Activated CD4-positive, alpha-beta memory T cell treated with anti-CD3 and anti-CD28 coated beads for 36 hours (primary cell): ENCODE results near the gene SPEM3. TPM values are rescaled to one million over a fixed set of nuclear protein-coding genes. Genes with fewer than 3 reads are reported as not detected.
"Not testable (repeated sequence)": the region's sequence is repeated elsewhere in the genome, so short reads cannot be mapped to it uniquely, and the experiment has no call there.

Experiments used
- CTCF ChIA-PET: fragments of 350-600 bp; sonication (Branson Sonifier 250); formaldehyde crosslinking; loops from one replicate; lab custom pipeline; 2021; ENCODE audit warnings: antibody characterized with exemption, inconsistent platforms; lab: Charles Lee
- POLR2A ChIA-PET: fragments of 350-600 bp; sonication (Branson Sonifier 250); formaldehyde crosslinking; loops from one replicate; lab custom pipeline; 2021; ENCODE audit warnings: antibody characterized with exemption; lab: Charles Lee
- DNase-seq: peaks from one replicate; pipeline ENCODE4 v3.0.0-alpha.2; 2020
- H3K27ac Mint-ChIP-seq: one replicate; pipeline ENCODE4 v1.8.0; 2021; ENCODE audit warnings: mixed read lengths
- H3K27me3 Mint-ChIP-seq: one replicate; pipeline ENCODE4 v1.8.0; 2021; ENCODE audit warnings: mixed read lengths
- H3K36me3 Mint-ChIP-seq: one replicate; pipeline ENCODE4 v1.8.0; 2021; ENCODE audit warnings: mixed read lengths
- H3K4me1 Mint-ChIP-seq: one replicate; pipeline ENCODE4 v1.8.0; 2021; ENCODE audit warnings: low read depth, mixed read lengths
- H3K4me3 Mint-ChIP-seq: one replicate; pipeline ENCODE4 v1.8.0; 2021; ENCODE audit warnings: mild to moderate bottlenecking, mixed read lengths
- H3K9me3 Mint-ChIP-seq: one replicate; pipeline ENCODE4 v1.8.0; 2021; ENCODE audit warnings: mixed read lengths
- intact Hi-C: fragments of 100-400 bp; cut with micrococcal nuclease; formaldehyde crosslinking; loops from one replicate; pipeline ENCODE4 v1.15.1; 2023
- total RNA-seq, 2 experiments: library from RNA; stranded (reverse); gene quantifications; one replicate each; pipeline ENCODE4 v1.2.3, GENCODE V29; 2021

Gene SPEM3
- total RNA-seq, 2 experiments from 2014 or later: not detected

GRCh38 chr17:7468804-7469389 is 40.2 kb downstream of the SPEM3 start:
- no peaks in the 10 kb centered on the region for H3K9me3 Mint-ChIP-seq
- peaks cover 13% of the 10 kb centered on the region for H3K4me1 Mint-ChIP-seq
- no peaks in the 10 kb centered on the region for H3K27me3 Mint-ChIP-seq
- no peak overlapping the region for H3K4me3 Mint-ChIP-seq
- ChIA-PET POLR2A (no interaction called here), CTCF (interaction anchor here (1.3 kb wide), 1 partner anchor 32 kb away, joined by 6 read pairs; no protein-coding TSS in a partner anchor)
- intact Hi-C loops: no loop called here
- H3K27ac Mint-ChIP-seq: no peak overlapping the region
- peaks cover 2% of the 10 kb centered on the region for H3K36me3 Mint-ChIP-seq
- DNase-seq: no peak

- H3K4me3 Mint-ChIP-seq, H3K9me3 Mint-ChIP-seq, H3K27me3 Mint-ChIP-seq, H3K27ac Mint-ChIP-seq, intact Hi-C loops, DNase-seq, H3K36me3 Mint-ChIP-seq, POLR2A ChIA-PET: not testable (repeated sequence)
- H3K4me1 Mint-ChIP-seq: peaks cover 13% of the 10 kb centered on the region
- CTCF ChIA-PET: interaction anchor here (1.7 kb wide), 1 partner anchor 33 kb away, joined by 8 read pairs; no protein-coding TSS in a partner anchor
Measured at GRCh38 chr17:7469843-7470242, 41.2 kb downstream of the SPEM3 start.

- ChIA-PET CTCF (interaction anchor here (1.4 to 1.7 kb wide), 2 partner anchors 34 to 90 kb away, joined by 4 to 8 read pairs; no protein-coding TSS in a partner anchor), POLR2A (interaction anchor here (0.7 kb wide), 1 partner anchor 15 kb away, joined by 3 read pairs; no protein-coding TSS in a partner anchor)
- DNase-seq, H3K36me3 Mint-ChIP-seq, H3K27ac Mint-ChIP-seq, H3K9me3 Mint-ChIP-seq, intact Hi-C loops, H3K27me3 Mint-ChIP-seq, H3K4me3 Mint-ChIP-seq: not testable (repeated sequence)
- H3K4me1 Mint-ChIP-seq: peaks cover 13% of the 10 kb centered on the region
Measured at GRCh38 chr17:7470457-7470973, 41.9 kb downstream of the SPEM3 start.

- no peak for DNase-seq
- ChIA-PET CTCF (interaction anchor here (1.4 kb wide), 1 partner anchor 89 kb away, joined by 4 read pairs; no protein-coding TSS in a partner anchor), POLR2A (no interaction called here)
- Mint-ChIP-seq H3K27ac (peak overlapping the region; percentile 20), H3K27me3 (no peaks in the 10 kb centered on the region), H3K36me3 (no peaks in the 10 kb centered on the region), H3K9me3 (no peaks in the 10 kb centered on the region), H3K4me1 (peaks cover 25% of the 10 kb centered on the region), H3K4me3 (no peak overlapping the region)
- intact Hi-C loops: no loop called here
Measured at GRCh38 chr17:7471729-7472128, 43.1 kb downstream of the SPEM3 start.

- CTCF ChIA-PET: interaction anchor here (1.6 to 6.2 kb wide), 2 partner anchors 38 to 119 kb away, joined by 4 to 54 read pairs; partner anchors contain the start of gene TMEM102
- POLR2A ChIA-PET, H3K4me3 Mint-ChIP-seq, H3K27me3 Mint-ChIP-seq, H3K27ac Mint-ChIP-seq, DNase-seq, intact Hi-C loops, H3K9me3 Mint-ChIP-seq, H3K36me3 Mint-ChIP-seq: not testable (repeated sequence)
- H3K4me1 Mint-ChIP-seq: peaks cover 44% of the 10 kb centered on the region
Measured at GRCh38 chr17:7474767-7475166, 46.1 kb downstream of the SPEM3 start.

- intact Hi-C loops: no loop called here
- H3K27me3 Mint-ChIP-seq: no peaks in the 10 kb centered on the region
- H3K9me3 Mint-ChIP-seq: no peaks in the 10 kb centered on the region
- ChIA-PET POLR2A (interaction anchor here (1.5 to 1.7 kb wide), 2 partner anchors 10 to 211 kb away, joined by 3 to 12 read pairs; partner anchors contain the start of gene TP53), CTCF (interaction anchor here (1.0 to 6.2 kb wide), 5 partner anchors 22 to 120 kb away, joined by 3 to 54 read pairs (median 4); partner anchors contain the start of gene TMEM102)
- peak overlapping the region; percentile 59 for H3K27ac Mint-ChIP-seq
- H3K36me3 Mint-ChIP-seq: peaks cover 3% of the 10 kb centered on the region
- DNase-seq: no peak
- H3K4me3 Mint-ChIP-seq: no peak overlapping the region
- peaks cover 51% of the 10 kb centered on the region for H3K4me1 Mint-ChIP-seq
Measured at GRCh38 chr17:7475764-7476422, 47.2 kb downstream of the SPEM3 start.

- no peak overlapping the region for H3K4me3 Mint-ChIP-seq
- no peaks in the 10 kb centered on the region for H3K27me3 Mint-ChIP-seq
- no peak for DNase-seq
- H3K4me1 Mint-ChIP-seq: peaks cover 55% of the 10 kb centered on the region
- POLR2A ChIA-PET: interaction anchor here (1.5 to 1.7 kb wide), 2 partner anchors 9 to 211 kb away, joined by 3 to 12 read pairs; partner anchors contain the start of gene TP53
- H3K36me3 Mint-ChIP-seq: peaks cover 3% of the 10 kb centered on the region
- intact Hi-C loops: no loop called here
- CTCF ChIA-PET: interaction anchor here (1.0 to 6.2 kb wide), 4 partner anchors 23 to 113 kb away, joined by 3 to 54 read pairs (median 4); partner anchors contain the start of gene TMEM102
- peak overlapping the region; percentile 59 for H3K27ac Mint-ChIP-seq
- no peaks in the 10 kb centered on the region for H3K9me3 Mint-ChIP-seq
Measured at GRCh38 chr17:7476494-7476893, 47.8 kb downstream of the SPEM3 start.

GRCh38 chr17:7476951-7477350 is 48.3 kb downstream of the SPEM3 start:
- Mint-ChIP-seq H3K9me3 (no peaks in the 10 kb centered on the region), H3K4me1 (peaks cover 55% of the 10 kb centered on the region), H3K4me3 (no peak overlapping the region), H3K27ac (peak overlapping the region; percentile 64), H3K27me3 (no peaks in the 10 kb centered on the region), H3K36me3 (peaks cover 3% of the 10 kb centered on the region)
- no peak for DNase-seq
- ChIA-PET CTCF (interaction anchor here (2.2 to 6.2 kb wide), 2 partner anchors 23 to 40 kb away, joined by 5 to 54 read pairs; partner anchors contain the start of gene TMEM102), POLR2A (interaction anchor here (1.5 to 1.7 kb wide), 2 partner anchors 9 to 210 kb away, joined by 3 to 12 read pairs; partner anchors contain the start of gene TP53)
- intact Hi-C loops: no loop called here

GRCh38 chr17:7477392-7478275 is 49.0 kb downstream of the SPEM3 start:
- Mint-ChIP-seq H3K27ac (peak overlapping the region; percentile 78), H3K9me3 (no peaks in the 10 kb centered on the region), H3K27me3 (no peaks in the 10 kb centered on the region), H3K4me3 (peak overlapping the region; percentile 86), H3K4me1 (peaks cover 59% of the 10 kb centered on the region), H3K36me3 (peaks cover 3% of the 10 kb centered on the region)
- no peak for DNase-seq
- intact Hi-C loops: no loop called here
- POLR2A ChIA-PET: interaction anchor here (1.1 to 1.5 kb wide), 2 partner anchors 93 to 210 kb away, joined by 3 to 4 read pairs; partner anchors contain the start of gene TP53
- CTCF ChIA-PET: interaction anchor here (1.5 to 6.2 kb wide), 3 partner anchors 24 to 153 kb away, joined by 4 to 54 read pairs (median 5); partner anchors contain the start of gene TMEM102

GRCh38 chr17:7478276-7479212 is 49.9 kb downstream of the SPEM3 start:
- Mint-ChIP-seq H3K27me3 (no peaks in the 10 kb centered on the region), H3K4me1 (peaks cover 62% of the 10 kb centered on the region), H3K36me3 (peaks cover 3% of the 10 kb centered on the region), H3K9me3 (no peaks in the 10 kb centered on the region), H3K27ac (peak overlapping the region; percentile 78), H3K4me3 (peak overlapping the region; percentile 86)
- POLR2A ChIA-PET: interaction anchor here (0.6 to 1.2 kb wide), 5 partner anchors 42 to 208 kb away, joined by 3 to 6 read pairs (median 4); partner anchors contain the start of genes NEURL4 and TP53
- CTCF ChIA-PET: interaction anchor here (1.5 to 6.2 kb wide), 2 partner anchors 42 to 154 kb away, joined by 4 to 54 read pairs; partner anchors contain the start of gene TMEM102
- peak; percentile 71 for DNase-seq
- intact Hi-C loops: loop anchor here (1.0 kb wide), 1 partner anchor 23 kb away; no protein-coding TSS in a partner anchor
